Type B pancreatic cell (in vitro differentiated cells): ENCODE measurements around the gene RNF151. TPM values are rescaled to one million over a fixed set of nuclear protein-coding genes. Genes with fewer than 3 reads are reported as not detected.
"Not testable (repeated sequence)": the region's sequence is repeated elsewhere in the genome, so short reads cannot be mapped to it uniquely, and the experiment has no call there.

Experiments used
- DNase-seq: peaks from one replicate; pipeline ENCODE4 v3.0.0; 2021; ENCODE audit warnings: mixed read lengths; ENCODE audit not compliant: unreplicated experiment; ENCODE audit errors: extremely low spot score
- H3K27ac Mint-ChIP-seq: 2 replicates; pipeline ENCODE4 v1.8.0; 2021; ENCODE audit warnings: mild to moderate bottlenecking, mixed read lengths
- H3K27me3 Mint-ChIP-seq: 2 replicates; pipeline ENCODE4 v1.8.0; 2021; ENCODE audit warnings: mixed read lengths
- H3K36me3 Mint-ChIP-seq: 2 replicates; pipeline ENCODE4 v1.8.0; 2021; ENCODE audit warnings: mixed read lengths
- H3K4me1 Mint-ChIP-seq: one replicate; pipeline ENCODE4 v1.8.0; 2021; ENCODE audit warnings: mixed read lengths; ENCODE audit not compliant: unreplicated experiment
- H3K4me3 Mint-ChIP-seq: 2 replicates; pipeline ENCODE4 v1.8.0; 2021; ENCODE audit warnings: mild to moderate bottlenecking, mixed read lengths
- H3K9me3 Mint-ChIP-seq: 2 replicates; pipeline ENCODE4 v1.8.0; 2021; ENCODE audit warnings: mixed read lengths
- CTCF ChIP-seq: fragments of 200-600 bp; sonication (generic); conservative IDR thresholded peaks from 2 replicates; pipeline ENCODE4 v1.5.0; 2021; ENCODE audit warnings: antibody characterized with exemption, mild to moderate bottlenecking
- total RNA-seq: library from RNA; stranded (reverse); gene quantifications from 2 replicates; pipeline ENCODE4 v1.2.1, GENCODE V29; 2021; ENCODE audit warnings: low replicate concordance

Gene RNF151
- total RNA-seq, 1 donor from 2014 or later, result not detected

- H3K36me3 Mint-ChIP-seq, result no peaks in the 10 kb centered on the region
- no peaks in the 10 kb centered on the region for H3K27me3 Mint-ChIP-seq
- DNase-seq, result no peak
- H3K4me3 Mint-ChIP-seq, result no peak overlapping the region
- no peaks in the 10 kb centered on the region for H3K4me1 Mint-ChIP-seq
- no peak for TF ChIP-seq CTCF
- H3K9me3 Mint-ChIP-seq, result no peaks in the 10 kb centered on the region
- H3K27ac Mint-ChIP-seq, result no peak overlapping the region
These were observed 16.1 kb upstream of the RNF151 start for GRCh38 chr16:1950559-1950958.

GRCh38 chr16:1953734-1954133 is 12.9 kb upstream of the RNF151 start:
- no peak for TF ChIP-seq CTCF
- Mint-ChIP-seq H3K36me3 (no peaks in the 10 kb centered on the region), H3K4me3 (no peak overlapping the region), H3K4me1 (no peaks in the 10 kb centered on the region), H3K9me3 (no peaks in the 10 kb centered on the region), H3K27ac (no peak overlapping the region), H3K27me3 (no peaks in the 10 kb centered on the region)
- no peak for DNase-seq

- not testable (repeated sequence) for H3K9me3 Mint-ChIP-seq, H3K27ac Mint-ChIP-seq, H3K36me3 Mint-ChIP-seq, DNase-seq, H3K27me3 Mint-ChIP-seq, H3K4me3 Mint-ChIP-seq
- H3K4me1 Mint-ChIP-seq, result peaks cover 12% of the 10 kb centered on the region
These were observed 9.1 kb upstream of the RNF151 start for GRCh38 chr16:1957434-1958142.

- H3K27me3 Mint-ChIP-seq, H3K4me3 Mint-ChIP-seq, H3K36me3 Mint-ChIP-seq, H3K9me3 Mint-ChIP-seq, DNase-seq, H3K27ac Mint-ChIP-seq: not testable (repeated sequence)
- H3K4me1 Mint-ChIP-seq, result peaks cover 12% of the 10 kb centered on the region
These were observed 8.5 kb upstream of the RNF151 start for GRCh38 chr16:1958143-1958491.

GRCh38 chr16:1958715-1959268 is 7.9 kb upstream of the RNF151 start:
- Mint-ChIP-seq H3K4me3 (peak overlapping the region; percentile 96), H3K27ac (no peak overlapping the region)

GRCh38 chr16:1959269-1960039 is 7.2 kb upstream of the RNF151 start, which contains the start of gene NDUFB10:
TSS of gene NDUFB10 (plus strand) at chr16:1959538. CDS start at chr16:1959625, 87 bp downstream.
- no peaks in the 10 kb centered on the region for H3K9me3 Mint-ChIP-seq
- peak within 1 kb of the TSS; percentile 96 for H3K4me3 Mint-ChIP-seq
- DNase-seq, result peak; percentile 94
- peak; percentile 64 for TF ChIP-seq CTCF
- peak within 1 kb of the TSS; percentile 89 for H3K27ac Mint-ChIP-seq
- peaks cover 21% of the 10 kb centered on the region for H3K4me1 Mint-ChIP-seq
- H3K27me3 Mint-ChIP-seq, result no peaks in the 10 kb centered on the region
- H3K36me3 Mint-ChIP-seq, result peaks cover 13% of the 10 kb centered on the region

More at GRCh38 chr16:1958715-1959268, 7.9 kb upstream of the RNF151 start:
- Mint-ChIP-seq H3K27me3 (no peaks in the 10 kb centered on the region), H3K4me1 (peaks cover 17% of the 10 kb centered on the region), H3K9me3 (no peaks in the 10 kb centered on the region), H3K36me3 (peaks cover 9% of the 10 kb centered on the region)
- TF ChIP-seq CTCF, result no peak
- no peak for DNase-seq
